Activated CD8-positive, alpha-beta T cell treated with anti-CD3 and anti-CD28 coated beads for 36 hours (primary cell): Measurements from ENCODE around the gene NMUR2. TPM values are rescaled to one million over a fixed set of nuclear protein-coding genes. Genes with fewer than 3 reads are reported as not detected.

ENCODE experiments used
- ATAC-seq: fragments of 200-7000 bp; cut with Tn5 transposase; one replicate; pipeline ENCODE4 v1.10.0; 2021; ENCODE audit warnings: mild to moderate bottlenecking, moderate library complexity
- CTCF ChIA-PET: fragments of 350-600 bp; sonication (Branson Sonifier 250); formaldehyde crosslinking; loops from one replicate; lab custom pipeline; 2021; ENCODE audit warnings: antibody characterized with exemption; lab: Charles Lee
- POLR2A ChIA-PET: fragments of 350-600 bp; sonication (Branson Sonifier 250); formaldehyde crosslinking; loops from one replicate; lab custom pipeline; 2021; ENCODE audit warnings: antibody characterized with exemption; lab: Charles Lee
- DNase-seq: peaks from one replicate; pipeline ENCODE4 v3.0.0-alpha.2; 2020
- H3K27ac Mint-ChIP-seq: one replicate; pipeline ENCODE4 v1.8.0; 2021; ENCODE audit warnings: mild to moderate bottlenecking, mixed read lengths
- H3K27me3 Mint-ChIP-seq: one replicate; pipeline ENCODE4 v1.8.0; 2021; ENCODE audit warnings: mixed read lengths
- H3K36me3 Mint-ChIP-seq: one replicate; pipeline ENCODE4 v1.8.0; 2021; ENCODE audit warnings: low read depth, mixed read lengths
- H3K4me1 Mint-ChIP-seq: one replicate; pipeline ENCODE4 v1.8.0; 2021; ENCODE audit warnings: low read depth, mixed read lengths
- H3K4me3 Mint-ChIP-seq: one replicate; pipeline ENCODE4 v1.8.0; 2021; ENCODE audit warnings: mild to moderate bottlenecking, moderate library complexity, mixed read lengths
- H3K9me3 Mint-ChIP-seq: one replicate; pipeline ENCODE4 v1.8.0; 2021; ENCODE audit warnings: mixed read lengths
- CTCF ChIP-seq: fragments of 200-600 bp; IDR thresholded peaks from one replicate; pipeline ENCODE4 v1.8.0; 2022; ENCODE audit warnings: antibody characterized with exemption, mild to moderate bottlenecking
- intact Hi-C: fragments of 100-400 bp; cut with micrococcal nuclease; formaldehyde crosslinking; loops from one replicate; pipeline ENCODE4 v1.10.0; 2022
- total RNA-seq, 2 experiments: library from RNA; stranded (reverse); gene quantifications; one replicate each; pipeline ENCODE4 v1.2.3, GENCODE V29; 2021

The NMUR2 gene
- total RNA-seq, 2 experiments from 2014 or later: not detected

GRCh38 chr5:152366716-152367115, 38.4 kb downstream of the NMUR2 start:
- DNase-seq: no peak
- peaks cover 3% of the 10 kb centered on the region for H3K27me3 Mint-ChIP-seq
- ATAC-seq: no peak
- no peak overlapping the region for H3K4me3 Mint-ChIP-seq
- H3K36me3 Mint-ChIP-seq: no peaks in the 10 kb centered on the region
- no peak for TF ChIP-seq CTCF
- ChIA-PET CTCF (no interaction called here), POLR2A (no interaction called here)
- H3K9me3 Mint-ChIP-seq: no peaks in the 10 kb centered on the region
- intact Hi-C loops: no loop called here
- no peaks in the 10 kb centered on the region for H3K4me1 Mint-ChIP-seq
- no peak overlapping the region for H3K27ac Mint-ChIP-seq

GRCh38 chr5:152364899-152365298, 40.2 kb downstream of the NMUR2 start:
- Mint-ChIP-seq H3K4me1 (no peaks in the 10 kb centered on the region), H3K27ac (no peak overlapping the region), H3K27me3 (no peaks in the 10 kb centered on the region), H3K9me3 (no peaks in the 10 kb centered on the region), H3K4me3 (no peak overlapping the region), H3K36me3 (no peaks in the 10 kb centered on the region)
- no peak for TF ChIP-seq CTCF
- ChIA-PET POLR2A (no interaction called here), CTCF (interaction anchor here (0.9 kb wide), 1 partner anchor 10 kb away, joined by 3 read pairs; no protein-coding TSS in a partner anchor)
- ATAC-seq (no peak), DNase-seq (no peak)
- intact Hi-C loops: no loop called here

GRCh38 chr5:152364172-152364571, 40.9 kb downstream of the NMUR2 start:
- ChIA-PET CTCF (no interaction called here), POLR2A (no interaction called here)
- H3K4me1 Mint-ChIP-seq: no peaks in the 10 kb centered on the region
- TF ChIP-seq CTCF: no peak
- no peak overlapping the region for H3K27ac Mint-ChIP-seq
- ATAC-seq: no peak
- no peak for DNase-seq
- no peaks in the 10 kb centered on the region for H3K9me3 Mint-ChIP-seq
- no peak overlapping the region for H3K4me3 Mint-ChIP-seq
- intact Hi-C loops: no loop called here
- no peaks in the 10 kb centered on the region for H3K27me3 Mint-ChIP-seq
- H3K36me3 Mint-ChIP-seq: no peaks in the 10 kb centered on the region

GRCh38 chr5:152358861-152359568, 46.1 kb downstream of the NMUR2 start:
- CTCF ChIA-PET: no interaction called here
- H3K27me3 Mint-ChIP-seq: no peaks in the 10 kb centered on the region
- POLR2A ChIA-PET: no interaction called here
- H3K9me3 Mint-ChIP-seq: no peaks in the 10 kb centered on the region
- no peaks in the 10 kb centered on the region for H3K36me3 Mint-ChIP-seq
- H3K27ac Mint-ChIP-seq: no peak overlapping the region
- intact Hi-C loops: no loop called here
- no peak for TF ChIP-seq CTCF
- no peak for DNase-seq
- H3K4me3 Mint-ChIP-seq: no peak overlapping the region
- H3K4me1 Mint-ChIP-seq: no peaks in the 10 kb centered on the region
- no peak for ATAC-seq

- H3K27ac Mint-ChIP-seq: no peak overlapping the region
- H3K4me3 Mint-ChIP-seq: no peak overlapping the region
- POLR2A ChIA-PET: no interaction called here
- no peak for ATAC-seq
- no peaks in the 10 kb centered on the region for H3K36me3 Mint-ChIP-seq
- intact Hi-C loops: no loop called here
- H3K9me3 Mint-ChIP-seq: no peaks in the 10 kb centered on the region
- no peak for TF ChIP-seq CTCF
- CTCF ChIA-PET: no interaction called here
- DNase-seq: no peak
- H3K4me1 Mint-ChIP-seq: no peaks in the 10 kb centered on the region
- no peaks in the 10 kb centered on the region for H3K27me3 Mint-ChIP-seq
These were observed 48.6 kb downstream of the NMUR2 start for GRCh38 chr5:152356506-152356905.
